A673 (cell line): ENCODE measurements around the gene LGALS9. TPM values are rescaled to one million over a fixed set of nuclear protein-coding genes. Genes with fewer than 3 reads are reported as not detected.
"Not testable (repeated sequence)": the region's sequence is repeated elsewhere in the genome, so short reads cannot be mapped to it uniquely, and the experiment has no call there.

Experiments
- BruUV-seq: library from RNA; stranded (reverse); fragments of 400-500 nt; replicated peaks from 2 replicates; lab custom pipeline; 2021; lab: Mats Ljungman, UMichigan
- CTCF ChIA-PET: fragments of 300-600 bp; sonication (Branson Sonifier 250); formaldehyde crosslinking; loops from one replicate; lab custom pipeline; 2022; ENCODE audit warnings: antibody characterized with exemption; lab: Charles Lee
- POLR2A ChIA-PET: fragments of 300-600 bp; sonication (Branson Sonifier 250); formaldehyde crosslinking; loops from one replicate; lab custom pipeline; 2022; ENCODE audit warnings: antibody characterized with exemption; ENCODE audit not compliant: low non-redundant PET; lab: Charles Lee
- DNase-seq: peaks from one replicate; pipeline ENCODE4 v3.0.0-alpha.2; 2015; ENCODE audit warnings: low spot score
- H3K27ac ChIP-seq: fragments of 200-600 bp; sonication (generic); 2 replicates; pipeline ENCODE4 v1.5.1; 2016; ENCODE audit warnings: mixed run types, low read depth, mild to moderate bottlenecking, mixed read lengths, antibody characterized with exemption, low read length; ENCODE audit not compliant: poor library complexity, severe bottlenecking
- H3K27me3 ChIP-seq: fragments of 200-600 bp; sonication (generic); replicated peaks from 2 replicates; pipeline ENCODE4 v1.6.1; 2017; ENCODE audit warnings: mixed run types, low read depth, mild to moderate bottlenecking, mixed read lengths, antibody characterized with exemption, low read length; ENCODE audit not compliant: insufficient read depth, poor library complexity
- H3K36me3 ChIP-seq: fragments of 200-600 bp; sonication (generic); 2 replicates; pipeline ENCODE4 v1.6.1; 2016; ENCODE audit warnings: mixed run types, mild to moderate bottlenecking, mixed read lengths, antibody characterized with exemption, low read length; ENCODE audit not compliant: insufficient read depth, poor library complexity, severe bottlenecking
- H3K4me1 ChIP-seq: fragments of 200-600 bp; sonication (generic); 2 replicates; pipeline ENCODE4 v1.6.1; 2017; ENCODE audit warnings: mixed run types, mild to moderate bottlenecking, mixed read lengths, antibody characterized with exemption, low read length; ENCODE audit not compliant: insufficient read depth, poor library complexity, severe bottlenecking
- H3K4me3 ChIP-seq: fragments of 200-600 bp; sonication (generic); 2 replicates; pipeline ENCODE4 v1.5.1; 2016; ENCODE audit warnings: low read depth, mixed run types, mild to moderate bottlenecking, mixed read lengths, low read length; ENCODE audit not compliant: poor library complexity, severe bottlenecking
- H3K9me3 ChIP-seq: fragments of 200-600 bp; sonication (generic); 2 replicates; pipeline ENCODE4 v1.6.1; 2016; ENCODE audit warnings: mixed run types, low read depth, mild to moderate bottlenecking, mixed read lengths, antibody characterized with exemption, low read length; ENCODE audit not compliant: poor library complexity, severe bottlenecking
- CTCF ChIP-seq: fragments of 300-800, 200-600 bp; sonication (generic); conservative IDR thresholded peaks from 2 replicates; pipeline ENCODE4 v1.5.1; 2017; ENCODE audit warnings: low read depth, mild to moderate bottlenecking, antibody characterized with exemption, low read length, moderate library complexity, mixed read lengths
- EZH2 ChIP-seq: fragments of 200-600 bp; sonication (generic); IDR thresholded peaks from 2 replicates; pipeline ENCODE4 v1.6.1; 2017; ENCODE audit warnings: borderline replicate concordance, low read depth, mild to moderate bottlenecking, mixed read lengths, antibody characterized with exemption, low read length; ENCODE audit not compliant: poor library complexity, severe bottlenecking
- intact Hi-C: fragments of 100-400 bp; cut with micrococcal nuclease; formaldehyde crosslinking; loops from one replicate; pipeline ENCODE4 v1.10.0; 2022; ENCODE audit not compliant: unreplicated experiment
- total RNA-seq: library from RNA; stranded (reverse); gene quantifications from 2 replicates; pipeline ENCODE4 v1.2.3, GENCODE V29; 2021

LGALS9 gene
- total RNA-seq, 1 experiment from 2014 or later, result 2.4 TPM

- H3K36me3 ChIP-seq, result no peaks in the 10 kb centered on the region
- intact Hi-C loops, result no loop called here
- TF ChIP-seq CTCF, result no peak
- no peak for TF ChIP-seq EZH2
- no peak overlapping the region for H3K4me3 ChIP-seq
- no peaks in the 10 kb centered on the region for H3K9me3 ChIP-seq
- DNase-seq, result no peak
- H3K27me3 ChIP-seq, result no peaks in the 10 kb centered on the region
- no peak overlapping the region for H3K27ac ChIP-seq
- no TSS peak for BruUV-seq
- CTCF ChIA-PET, result no interaction called here
- H3K4me1 ChIP-seq, result no peaks in the 10 kb centered on the region
- POLR2A ChIA-PET, result no interaction called here
Measured at GRCh38 chr17:27664606-27664965, 33.6 kb downstream of the LGALS9 start.

GRCh38 chr17:27665549-27665948 lies 34.6 kb downstream of the LGALS9 start:
- DNase-seq, result no peak
- H3K27me3 ChIP-seq, result no peaks in the 10 kb centered on the region
- intact Hi-C loops, result no loop called here
- H3K36me3 ChIP-seq, result no peaks in the 10 kb centered on the region
- ChIA-PET POLR2A (no interaction called here), CTCF (no interaction called here)
- BruUV-seq, result no TSS peak
- no peaks in the 10 kb centered on the region for H3K4me1 ChIP-seq
- no peaks in the 10 kb centered on the region for H3K9me3 ChIP-seq
- TF ChIP-seq CTCF, result no peak
- TF ChIP-seq EZH2, result no peak
- no peak overlapping the region for H3K27ac ChIP-seq
- no peak overlapping the region for H3K4me3 ChIP-seq

- intact Hi-C loops, H3K9me3 ChIP-seq, H3K36me3 ChIP-seq, DNase-seq, H3K4me1 ChIP-seq, BruUV-seq, CTCF ChIA-PET, H3K27me3 ChIP-seq, H3K4me3 ChIP-seq, H3K27ac ChIP-seq, POLR2A ChIA-PET: not testable (repeated sequence)
Measured at GRCh38 chr17:27666270-27666669, 35.3 kb downstream of the LGALS9 start.

GRCh38 chr17:27666831-27667560 lies 36.0 kb downstream of the LGALS9 start:
- no peaks in the 10 kb centered on the region for H3K4me1 ChIP-seq
- no peaks in the 10 kb centered on the region for H3K9me3 ChIP-seq
- no peak overlapping the region for H3K4me3 ChIP-seq
- ChIA-PET POLR2A (no interaction called here), CTCF (no interaction called here)
- DNase-seq, result no peak
- no peaks in the 10 kb centered on the region for H3K27me3 ChIP-seq
- no peak overlapping the region for H3K27ac ChIP-seq
- H3K36me3 ChIP-seq, result no peaks in the 10 kb centered on the region
- intact Hi-C loops, result no loop called here
- TF ChIP-seq CTCF (no peak), EZH2 (no peak)
- no TSS peak for BruUV-seq
